Suprapubic skin (tissue), 4 donors: ENCODE data around the gene C5orf24. TPM values are rescaled to one million over a fixed set of nuclear protein-coding genes. Genes with fewer than 3 reads are reported as not detected.
"Not testable (repeated sequence)": the region's sequence is repeated elsewhere in the genome, so short reads cannot be mapped to it uniquely, and the experiment has no call there.

Source experiments
- DNase-seq, 2 donors: peaks; one replicate each; pipeline ENCODE4 v3.0.0-alpha.2; 2019; ENCODE audit warnings: low spot score in 2 of 2
- H3K27ac ChIP-seq: fragments of 200-600 bp; sonication (generic); one replicate; pipeline ENCODE4 v1.5.1; 2019
- H3K27me3 ChIP-seq: fragments of 200-600 bp; sonication (generic); one replicate; pipeline ENCODE4 v1.5.1; 2019
- H3K36me3 ChIP-seq: fragments of 200-600 bp; sonication (generic); one replicate; pipeline ENCODE4 v1.5.1; 2019
- H3K4me1 ChIP-seq: fragments of 200-600 bp; sonication (generic); one replicate; pipeline ENCODE4 v1.5.1; 2019
- H3K4me3 ChIP-seq: fragments of 200-600 bp; sonication (generic); one replicate; pipeline ENCODE4 v1.5.1; 2019; ENCODE audit warnings: mild to moderate bottlenecking
- H3K9me3 ChIP-seq: fragments of 200-600 bp; sonication (generic); one replicate; pipeline ENCODE4 v1.5.1; 2019
- CTCF ChIP-seq, 2 donors: fragments of 200-600 bp in 1 of 2; fragments of 450-650 bp in 1 of 2; sonication (generic) in 1 of 2; IDR thresholded peaks; one replicate each; pipeline ENCODE4 v1.5.1; 2016 to 2019; ENCODE audit warnings: antibody characterized with exemption in 2 of 2, mild to moderate bottlenecking in 1 of 2, moderate library complexity in 1 of 2
- EP300 ChIP-seq: sonication (generic); formaldehyde crosslinking; IDR thresholded peaks from one replicate; pipeline ENCODE4 v1.6.1; 2017; ENCODE audit warnings: antibody characterized with exemption
- POLR2A ChIP-seq, 2 donors: fragments of 450-650 bp; IDR thresholded peaks; one replicate each; pipeline ENCODE4 v1.6.1; 2017; ENCODE audit warnings: antibody characterized with exemption in 2 of 2, mild to moderate bottlenecking in 2 of 2, moderate library complexity in 2 of 2
- POLR2AphosphoS5 ChIP-seq, 3 donors: sonication (generic); formaldehyde crosslinking; IDR thresholded peaks; one replicate each; pipeline ENCODE4 v1.6.1; 2017; ENCODE audit warnings: antibody characterized with exemption in 3 of 3
- WGBS: methylation state at CpG from one replicate; pipeline ENCODE4 v1.1.5; 2018; 5-methylcytosine and 5-hydroxymethylcytosine counted together
- total RNA-seq, 4 donors: library from RNA; depleted of rRNA; stranded (reverse); fragments of >200 nt; gene quantifications; one replicate each; pipeline ENCODE4 v1.1.0, GENCODE V29; 2016

Gene C5orf24
- total RNA-seq, 4 donors from 2014 or later: 32.2 to 47.3 (median 38.0) TPM

- no peak overlapping the region for H3K27ac ChIP-seq
- no peaks in the 10 kb centered on the region for H3K36me3 ChIP-seq
- no peak for DNase-seq
- H3K4me3 ChIP-seq: no peak overlapping the region
- TF ChIP-seq CTCF (IDR thresholded peaks at IDR 0.05): no peak
- no peak for TF ChIP-seq EP300
- TF ChIP-seq POLR2AphosphoS5 (IDR thresholded peaks at IDR 0.05): no peak
- TF ChIP-seq POLR2A (IDR thresholded peaks at IDR 0.05): no peak
- no peaks in the 10 kb centered on the region for H3K9me3 ChIP-seq
- H3K4me1 ChIP-seq: peaks cover 23% of the 10 kb centered on the region
- H3K27me3 ChIP-seq: no peaks in the 10 kb centered on the region
- 98% methylated on average over 3 of the region's 3 CpGs for WGBS
These were observed 32.6 kb downstream of the C5orf24 start for GRCh38 chr5:134878403-134878802.

GRCh38 chr5:134879456-134879855 is 33.7 kb downstream of the C5orf24 start:
- TF ChIP-seq CTCF (IDR thresholded peaks at IDR 0.05) (no peak), EP300 (no peak), POLR2A (IDR thresholded peaks at IDR 0.05) (no peak), POLR2AphosphoS5 (IDR thresholded peaks at IDR 0.05) (no peak)
- Histone ChIP-seq H3K27me3 (no peaks in the 10 kb centered on the region), H3K9me3 (no peaks in the 10 kb centered on the region), H3K4me3 (no peak overlapping the region), H3K36me3 (no peaks in the 10 kb centered on the region), H3K27ac (no peak overlapping the region), H3K4me1 (peaks cover 17% of the 10 kb centered on the region)
- no peak for DNase-seq
- WGBS: 59% methylated on average over 3 of the region's 3 CpGs

- H3K4me3 ChIP-seq, H3K9me3 ChIP-seq, H3K27ac ChIP-seq, H3K4me1 ChIP-seq, H3K27me3 ChIP-seq, DNase-seq, H3K36me3 ChIP-seq: not testable (repeated sequence)
- 87% methylated on average over 2 of the region's 3 CpGs for WGBS
These were observed 35.2 kb downstream of the C5orf24 start for GRCh38 chr5:134880937-134881336.

GRCh38 chr5:134881711-134882110 is 35.9 kb downstream of the C5orf24 start:
- DNase-seq, H3K9me3 ChIP-seq, H3K36me3 ChIP-seq, H3K4me1 ChIP-seq, H3K4me3 ChIP-seq, H3K27ac ChIP-seq, H3K27me3 ChIP-seq: not testable (repeated sequence)
- WGBS: no CpG with 5 or more reads among the region's 30 CpGs

GRCh38 chr5:134887593-134888159 is 41.9 kb downstream of the C5orf24 start:
- 93% methylated on average over 13 of the region's 14 CpGs for WGBS
- H3K9me3 ChIP-seq: no peaks in the 10 kb centered on the region
- no peak overlapping the region for H3K27ac ChIP-seq
- no peak for DNase-seq
- H3K4me1 ChIP-seq: no peaks in the 10 kb centered on the region
- no peak for TF ChIP-seq EP300
- TF ChIP-seq POLR2AphosphoS5 (IDR thresholded peaks at IDR 0.05): no peak
- no peak for TF ChIP-seq CTCF (IDR thresholded peaks at IDR 0.05)
- no peak for TF ChIP-seq POLR2A (IDR thresholded peaks at IDR 0.05)
- H3K36me3 ChIP-seq: peaks cover 11% of the 10 kb centered on the region
- H3K4me3 ChIP-seq: no peak overlapping the region
- no peaks in the 10 kb centered on the region for H3K27me3 ChIP-seq

- no peak overlapping the region for H3K4me3 ChIP-seq
- H3K36me3 ChIP-seq: peaks cover 17% of the 10 kb centered on the region
- H3K27ac ChIP-seq: no peak overlapping the region
- H3K9me3 ChIP-seq: no peaks in the 10 kb centered on the region
- no peaks in the 10 kb centered on the region for H3K27me3 ChIP-seq
- TF ChIP-seq CTCF (IDR thresholded peaks at IDR 0.05) (no peak), POLR2A (IDR thresholded peaks at IDR 0.05) (no peak), POLR2AphosphoS5 (IDR thresholded peaks at IDR 0.05) (no peak), EP300 (no peak)
- H3K4me1 ChIP-seq: no peaks in the 10 kb centered on the region
- DNase-seq: no peak
- 98% methylated on average over 8 of the region's 8 CpGs for WGBS
These were observed 43.6 kb downstream of the C5orf24 start for GRCh38 chr5:134889335-134889734.
